D341Med (cell line): ENCODE results near the gene MRPL42.
"Not testable (repeated sequence)": the region's sequence is repeated elsewhere in the genome, so short reads cannot be mapped to it uniquely, and the experiment has no call there.

Experiments
- DNase-seq: peaks from one replicate; pipeline ENCODE4 v3.0.0; 2012; ENCODE audit warnings: low spot score

MRPL42 gene

GRCh38 chr12:93447555-93448290 is 19.6 kb upstream of the MRPL42 start:
- DNase-seq = no peak

GRCh38 chr12:93448796-93449195 is 18.5 kb upstream of the MRPL42 start:
- no peak for DNase-seq

DNA sequence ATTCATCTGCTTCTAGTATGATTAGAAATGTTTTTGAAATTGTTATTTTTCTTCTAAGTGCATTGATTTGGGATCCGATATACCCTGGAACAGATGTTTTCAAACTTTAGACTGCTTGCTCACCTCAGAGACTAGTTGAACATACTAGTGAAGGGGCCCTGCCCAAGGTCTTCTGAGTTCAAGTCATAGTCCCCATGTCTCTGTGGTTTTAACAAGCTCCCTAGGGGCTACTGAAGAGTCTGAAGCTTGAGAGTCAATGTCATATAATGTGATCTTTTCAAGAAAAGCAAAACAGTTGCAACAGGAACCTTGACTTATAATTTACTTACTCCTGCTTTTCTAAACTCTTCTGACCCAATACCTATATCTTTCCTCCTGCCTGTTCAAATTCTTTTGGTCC is 18.0 kb upstream of the MRPL42 start:
- no peak for DNase-seq

- no peak for DNase-seq
These were observed 15.7 kb upstream of the MRPL42 start for GRCh38 chr12:93451423-93452158.

GRCh38 chr12:93453633-93454032 is 13.7 kb upstream of the MRPL42 start:
- DNase-seq = no peak

DNA sequence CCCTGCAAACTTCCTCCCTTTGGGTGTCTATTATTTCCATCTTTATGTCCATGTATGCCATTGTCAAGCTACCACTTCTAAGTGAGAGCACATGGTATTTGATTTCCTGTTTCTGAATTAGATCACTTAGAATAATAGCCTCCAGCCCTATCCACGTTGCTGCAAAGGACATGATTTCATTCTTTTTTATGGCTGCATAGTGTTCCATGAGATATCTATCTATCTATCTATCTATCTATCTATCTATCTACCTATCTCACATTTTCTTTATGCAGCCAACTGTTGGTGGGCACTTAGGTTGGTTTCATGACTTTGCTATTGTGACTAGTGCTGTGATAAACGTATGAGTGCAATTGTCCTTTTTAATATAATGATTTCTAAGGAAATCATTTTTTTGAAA is 11.2 kb upstream of the MRPL42 start:
- no peak for DNase-seq

GRCh38 chr12:93459097-93459496 is 8.2 kb upstream of the MRPL42 start:
- no peak for DNase-seq

GRCh38 chr12:93460003-93460402 is 7.3 kb upstream of the MRPL42 start:
- no peak for DNase-seq

DNA sequence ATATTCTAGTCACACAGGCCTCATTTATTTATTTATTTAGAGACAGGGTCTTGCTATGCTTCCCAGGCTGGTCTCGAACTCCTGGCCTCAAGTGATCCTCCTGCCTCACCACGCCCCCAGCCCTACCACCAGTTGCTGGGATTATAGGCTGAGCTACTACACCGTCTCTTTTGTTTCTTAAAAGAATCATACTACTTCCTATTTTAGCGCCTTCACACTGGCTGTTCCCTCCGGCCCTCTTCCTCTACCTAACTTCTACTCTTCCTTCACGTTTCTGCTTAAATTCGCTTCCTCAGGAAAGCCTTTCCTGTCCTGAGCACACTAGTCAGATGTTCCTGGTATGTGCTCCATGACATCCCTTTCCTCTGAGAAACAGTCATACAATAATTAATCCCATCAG is 6.4 kb upstream of the MRPL42 start:
- DNase-seq = no peak

DNA sequence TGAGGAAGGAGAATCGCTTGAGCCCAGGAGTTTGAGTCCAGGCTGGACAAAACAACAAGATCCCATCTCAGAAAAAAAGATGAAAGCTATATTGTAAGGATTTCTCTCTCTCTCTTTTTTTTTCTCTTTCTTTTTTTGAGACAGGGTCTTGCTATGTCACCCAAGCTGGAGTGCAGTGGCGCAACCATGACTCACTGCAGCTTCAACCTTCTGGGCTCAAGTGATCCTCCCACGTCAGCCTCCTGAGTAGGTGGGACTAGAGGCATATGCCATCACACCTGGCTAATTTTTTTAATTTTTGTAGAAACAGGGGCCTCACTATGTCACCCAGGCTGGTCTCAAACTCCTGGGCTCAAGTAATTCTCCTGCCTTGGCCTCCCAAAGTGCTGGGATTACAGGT is 5.8 kb upstream of the MRPL42 start:
- no peak for DNase-seq

DNA sequence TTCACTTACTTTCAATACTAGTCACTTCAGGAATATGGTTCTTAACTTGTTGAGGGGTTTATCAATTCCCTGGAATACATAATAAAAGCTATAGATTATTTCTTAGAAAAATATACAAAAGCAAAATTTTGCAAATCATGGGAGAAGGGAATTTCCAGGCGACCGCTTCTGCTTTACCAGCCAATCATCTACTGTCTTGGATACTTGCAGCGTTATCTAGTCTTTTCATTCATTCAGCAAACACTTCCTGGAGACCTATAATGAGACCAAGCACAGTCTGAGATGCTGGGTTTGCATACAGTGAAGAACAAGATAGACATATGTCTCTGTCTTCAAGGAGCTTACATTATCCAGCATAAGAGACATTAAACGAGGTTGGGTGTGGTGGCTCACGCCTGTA is 1.5 kb upstream of the MRPL42 start:
- DNase-seq = no peak

DNA sequence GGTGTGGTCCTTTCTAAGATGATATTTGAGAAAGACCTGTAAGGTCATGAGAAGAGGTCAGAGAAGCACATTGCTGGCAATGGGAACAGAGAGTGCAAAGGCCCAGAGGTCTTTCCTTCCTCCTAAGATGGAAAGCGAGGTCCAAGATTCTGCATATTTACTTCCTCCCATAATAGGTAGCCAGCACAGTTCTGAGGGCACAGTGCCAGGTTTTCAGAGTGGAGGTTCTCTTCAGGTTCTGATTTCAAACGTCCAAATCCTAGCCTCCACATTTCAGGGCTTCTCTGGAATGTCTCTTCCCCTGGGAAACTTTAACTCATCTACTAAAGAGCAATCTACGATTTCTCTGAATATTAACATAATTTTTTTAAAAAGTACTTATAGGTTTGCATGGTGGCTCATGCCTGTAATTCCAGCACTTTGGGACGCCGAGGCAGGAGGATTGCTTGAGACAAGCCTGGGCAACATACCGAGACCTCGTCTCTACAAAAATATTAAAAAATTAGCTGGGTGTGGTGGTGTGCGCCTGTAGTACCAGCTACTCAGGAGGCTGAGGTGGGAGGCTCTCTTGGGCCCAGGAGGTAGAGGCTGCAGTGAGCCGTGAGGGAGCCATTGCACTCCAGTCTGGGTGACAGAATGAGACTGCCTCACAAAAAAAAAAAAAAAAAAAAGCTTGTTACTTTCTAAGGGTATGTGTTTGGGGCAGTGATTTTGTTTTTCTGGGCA is 526 bp upstream of the MRPL42 start:
- no peak for DNase-seq

- DNase-seq = no peak
These were observed 676 bp downstream of the MRPL42 start for GRCh38 chr12:93468008-93468371.

DNA sequence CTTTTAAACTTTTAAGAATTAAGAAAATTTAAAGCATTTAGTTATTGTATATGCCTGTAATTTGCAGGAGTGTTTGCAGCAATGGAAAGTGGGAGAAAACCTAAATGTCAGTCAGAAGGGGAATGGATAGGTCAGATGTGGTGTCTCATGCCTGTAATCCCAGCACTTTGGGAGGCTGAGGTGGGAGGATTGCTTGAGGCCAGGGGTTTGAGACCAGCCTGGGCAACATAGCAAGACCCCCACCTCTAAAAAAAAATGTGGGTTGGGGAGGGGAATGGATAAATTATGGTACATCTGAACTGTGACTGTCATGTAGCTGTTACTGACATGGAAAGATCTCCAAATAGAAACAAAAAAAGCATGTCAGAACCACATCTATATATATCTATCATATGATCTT is 2.1 kb downstream of the MRPL42 start:
- DNase-seq = no peak

- no peak for DNase-seq
These were observed 9.2 kb downstream of the MRPL42 start for GRCh38 chr12:93476555-93476954.

DNA sequence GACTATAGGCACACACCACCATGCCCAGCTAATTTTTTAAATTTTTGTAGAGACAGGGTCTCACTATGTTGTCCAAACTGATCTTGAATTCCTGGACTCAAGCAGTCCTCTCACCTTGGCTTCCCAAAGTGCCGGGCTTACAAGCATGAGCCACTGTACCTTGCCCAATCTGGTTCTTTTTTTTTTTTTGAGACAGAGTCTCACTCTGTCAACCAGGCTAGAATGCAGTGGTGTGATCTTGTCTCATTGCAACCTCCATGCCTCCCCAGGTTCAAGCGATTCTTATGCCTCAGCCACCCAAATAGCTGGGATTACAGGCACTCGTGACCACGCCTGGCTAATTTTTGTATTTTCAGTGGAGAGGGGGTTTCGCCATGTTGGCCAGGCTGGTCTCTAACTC is 15.4 kb downstream of the MRPL42 start:
- no peak for DNase-seq

DNA sequence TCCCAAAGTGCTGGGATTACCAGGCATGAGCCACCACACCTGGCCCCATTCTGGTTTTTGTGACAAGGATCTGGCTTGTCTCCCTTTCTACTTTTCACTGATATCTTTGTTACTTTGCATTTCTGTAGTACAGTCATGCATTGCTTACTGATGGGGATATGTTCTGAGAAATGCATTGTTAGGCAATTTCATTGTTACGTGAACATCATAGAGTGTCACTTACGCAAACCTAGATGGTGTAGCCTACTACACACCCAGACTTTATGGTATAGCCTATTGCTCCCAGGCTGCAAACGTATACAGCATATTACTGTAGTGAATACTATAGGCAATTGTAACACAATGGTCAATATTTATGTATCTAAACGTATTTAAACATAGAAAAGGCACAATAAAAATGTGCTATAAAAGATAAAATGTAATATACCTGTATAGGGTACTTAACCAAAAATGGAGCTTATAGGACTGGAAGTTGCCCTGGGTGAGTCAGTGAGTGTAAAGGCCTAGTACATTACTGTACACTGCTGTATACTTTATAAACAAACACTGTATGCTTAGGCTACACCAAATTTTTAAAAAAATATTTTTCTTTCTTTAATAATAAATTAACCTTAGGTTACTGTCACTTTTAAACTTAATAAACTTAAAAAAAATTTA is 16.0 kb downstream of the MRPL42 start:
- no peak for DNase-seq

- DNase-seq = no peak
These were observed 17.1 kb downstream of the MRPL42 start for GRCh38 chr12:93484315-93484981.

GRCh38 chr12:93492808-93493207 is 25.5 kb downstream of the MRPL42 start:
- DNase-seq = not testable (repeated sequence)

GRCh38 chr12:93494096-93494495 is 26.8 kb downstream of the MRPL42 start:
- no peak for DNase-seq

GRCh38 chr12:93497456-93497855 is 30.1 kb downstream of the MRPL42 start:
- DNase-seq = no peak

DNA sequence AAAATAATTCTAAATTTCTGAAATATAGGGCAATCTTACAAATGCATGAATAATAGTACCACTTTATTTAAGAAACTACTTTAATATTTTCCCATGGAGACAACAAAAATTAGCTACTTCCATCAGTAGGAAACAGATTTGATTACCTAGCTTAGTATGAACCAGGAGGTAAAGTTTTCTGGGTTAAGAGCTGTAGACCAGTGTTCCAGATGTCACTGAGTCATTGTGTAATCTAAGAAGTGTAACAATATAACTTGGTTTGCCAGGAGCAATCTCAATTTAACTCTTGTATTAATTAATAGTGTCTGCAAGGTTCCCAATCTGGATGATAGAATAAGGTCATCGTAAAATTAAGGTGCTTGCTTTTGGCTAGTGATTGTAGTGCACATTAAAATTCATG is 31.5 kb downstream of the MRPL42 start:
- DNase-seq = not testable (repeated sequence)
